ENCODE results near the gene DNAJC3. TPM values are rescaled to one million over a fixed set of nuclear protein-coding genes. Genes with fewer than 3 reads are reported as not detected.
"Not testable (repeated sequence)": the region's sequence is repeated elsewhere in the genome, so short reads cannot be mapped to it uniquely, and the experiment has no call there.

DNAJC3 gene
- polyA plus RNA-seq, 1 donor (not counting 4 experiments of a cell fraction or from before 2014, with no cell fraction given) = 23.8 TPM

DNA sequence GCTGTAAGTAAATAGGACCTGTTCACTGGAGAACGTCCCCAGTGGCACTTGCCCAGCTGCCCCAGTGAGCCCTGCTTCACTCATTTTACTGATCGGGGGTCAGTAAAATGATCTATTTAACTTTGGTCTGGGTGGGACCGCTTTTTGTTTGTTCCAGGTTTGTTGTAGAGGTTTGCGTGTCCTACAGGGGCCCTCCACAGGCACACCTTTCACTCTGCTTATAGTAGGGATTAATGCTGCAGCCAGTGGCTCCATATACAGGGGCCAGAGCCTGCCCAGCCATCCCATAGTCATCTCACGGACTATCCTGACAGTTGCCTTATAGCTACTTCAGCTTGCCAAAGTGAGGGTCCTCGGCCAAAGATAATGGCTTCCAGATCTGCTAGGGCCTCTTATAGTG lies 104.1 kb downstream of the DNAJC3 start:
- no peaks in the 10 kb centered on the region for H3K9me3 ChIP-seq (ENCODE audit: control insufficient read depth, low read depth, low read length)
- H3K9ac ChIP-seq (ENCODE audit: control insufficient read depth, extremely low read depth, insufficient read depth, low read length) = no peak overlapping the region
- no peak overlapping the region for H2AFZ ChIP-seq (ENCODE audit: control insufficient read depth, low read length)
- dilution Hi-C loops (cut with MboI; ENCODE audit: extremely low pct_ligation_motif_present, low sequenced_read_pairs) = no loop called here
- FAIRE-seq (no peak), DNase-seq (ENCODE audit: low read depth, low spot score) (no peak)
- H3K4me3 ChIP-seq (ENCODE audit: control insufficient read depth in 2 of 3, extremely low read depth in 1 of 3, insufficient read depth in 2 of 3, low read depth in 1 of 3, low read length in 3 of 3) = no peak overlapping the region
- H3K4me2 ChIP-seq (ENCODE audit: control insufficient read depth, extremely low read depth, insufficient read depth, low read depth, low read length) = no peak overlapping the region
- no peaks in the 10 kb centered on the region for H3K9me1 ChIP-seq (ENCODE audit: control insufficient read depth, extremely low read depth, insufficient read depth, low read length)
- peaks cover 18% of the 10 kb centered on the region for H3K4me1 ChIP-seq (ENCODE audit: control insufficient read depth, extremely low read depth, insufficient read depth, low read length)
- TF ChIP-seq, protein P1, sequence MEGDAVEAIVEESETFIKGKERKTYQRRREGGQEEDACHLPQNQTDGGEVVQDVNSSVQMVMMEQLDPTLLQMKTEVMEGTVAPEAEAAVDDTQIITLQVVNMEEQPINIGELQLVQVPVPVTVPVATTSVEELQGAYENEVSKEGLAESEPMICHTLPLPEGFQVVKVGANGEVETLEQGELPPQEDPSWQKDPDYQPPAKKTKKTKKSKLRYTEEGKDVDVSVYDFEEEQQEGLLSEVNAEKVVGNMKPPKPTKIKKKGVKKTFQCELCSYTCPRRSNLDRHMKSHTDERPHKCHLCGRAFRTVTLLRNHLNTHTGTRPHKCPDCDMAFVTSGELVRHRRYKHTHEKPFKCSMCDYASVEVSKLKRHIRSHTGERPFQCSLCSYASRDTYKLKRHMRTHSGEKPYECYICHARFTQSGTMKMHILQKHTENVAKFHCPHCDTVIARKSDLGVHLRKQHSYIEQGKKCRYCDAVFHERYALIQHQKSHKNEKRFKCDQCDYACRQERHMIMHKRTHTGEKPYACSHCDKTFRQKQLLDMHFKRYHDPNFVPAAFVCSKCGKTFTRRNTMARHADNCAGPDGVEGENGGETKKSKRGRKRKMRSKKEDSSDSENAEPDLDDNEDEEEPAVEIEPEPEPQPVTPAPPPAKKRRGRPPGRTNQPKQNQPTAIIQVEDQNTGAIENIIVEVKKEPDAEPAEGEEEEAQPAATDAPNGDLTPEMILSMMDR (optimal IDR thresholded peaks at IDR 0.05 in 1 of 3, IDR thresholded peaks at IDR 0.05 in 1 of 3, conservative IDR thresholded peaks at IDR 0.05 in 1 of 3; ENCODE audit: extremely low read depth in 1 of 3, insufficient read depth in 2 of 3, low read length in 3 of 3) = no peak
- no peak for TF ChIP-seq EZH2 (IDR thresholded peaks at IDR 0.05; ENCODE audit: low read length)
- peaks cover 3% of the 10 kb centered on the region for H3K79me2 ChIP-seq (ENCODE audit: control insufficient read depth, insufficient read depth, low read length)
- peaks cover under 1 to 5% of the 10 kb centered on the region in 2 experiments for H3K36me3 ChIP-seq (ENCODE audit: control insufficient read depth in 2 of 2, extremely low read depth in 1 of 2, insufficient read depth in 2 of 2, low read length in 2 of 2)
- no peaks in the 10 kb centered on the region for H3K27me3 ChIP-seq (ENCODE audit: control insufficient read depth, extremely low read depth, insufficient read depth, low read length)
- H3K27ac ChIP-seq (ENCODE audit: control insufficient read depth, insufficient read depth, low read length) = no peak overlapping the region
- H4K20me1 ChIP-seq (ENCODE audit: control insufficient read depth, extremely low read depth, insufficient read depth, low read length) = peaks cover 3% of the 10 kb centered on the region

DNA sequence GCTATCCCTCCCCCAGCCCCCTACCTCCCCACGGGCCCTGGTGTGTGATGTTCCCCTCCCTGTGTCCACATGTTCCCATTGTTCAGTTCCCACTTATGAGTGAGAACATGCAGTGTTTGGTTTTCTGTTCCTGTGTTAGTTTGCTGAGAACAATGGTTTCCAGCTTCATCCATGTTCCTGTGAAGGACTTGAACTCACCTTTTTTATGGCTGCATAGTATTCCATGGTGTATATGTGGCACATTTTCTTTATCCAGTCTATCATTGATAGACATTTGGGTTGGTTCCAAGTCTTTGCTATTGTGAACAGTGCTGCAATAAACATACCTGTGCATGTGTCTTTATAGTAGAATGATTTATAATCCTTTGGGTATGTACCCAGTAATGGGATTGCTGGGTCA lies 105.0 kb downstream of the DNAJC3 start:
- H3K4me1 ChIP-seq (ENCODE audit: control insufficient read depth, extremely low read depth, insufficient read depth, low read length) = peaks cover 18% of the 10 kb centered on the region
- H3K9me1 ChIP-seq (ENCODE audit: control insufficient read depth, extremely low read depth, insufficient read depth, low read length); dilution Hi-C loops (cut with MboI; ENCODE audit: extremely low pct_ligation_motif_present, low sequenced_read_pairs); H3K36me3 ChIP-seq (ENCODE audit: control insufficient read depth in 2 of 2, extremely low read depth in 1 of 2, insufficient read depth in 2 of 2, low read length in 2 of 2); H3K27ac ChIP-seq (ENCODE audit: control insufficient read depth, insufficient read depth, low read length); H2AFZ ChIP-seq (ENCODE audit: control insufficient read depth, low read length); H3K27me3 ChIP-seq (ENCODE audit: control insufficient read depth, extremely low read depth, insufficient read depth, low read length); FAIRE-seq; H4K20me1 ChIP-seq (ENCODE audit: control insufficient read depth, extremely low read depth, insufficient read depth, low read length); H3K79me2 ChIP-seq (ENCODE audit: control insufficient read depth, insufficient read depth, low read length); H3K4me3 ChIP-seq (ENCODE audit: control insufficient read depth in 2 of 3, extremely low read depth in 1 of 3, insufficient read depth in 2 of 3, low read depth in 1 of 3, low read length in 3 of 3); H3K4me2 ChIP-seq (ENCODE audit: control insufficient read depth, extremely low read depth, insufficient read depth, low read depth, low read length); H3K9ac ChIP-seq (ENCODE audit: control insufficient read depth, extremely low read depth, insufficient read depth, low read length); H3K9me3 ChIP-seq (ENCODE audit: control insufficient read depth, low read depth, low read length); DNase-seq (ENCODE audit: low read depth, low spot score): not testable (repeated sequence)

DNA sequence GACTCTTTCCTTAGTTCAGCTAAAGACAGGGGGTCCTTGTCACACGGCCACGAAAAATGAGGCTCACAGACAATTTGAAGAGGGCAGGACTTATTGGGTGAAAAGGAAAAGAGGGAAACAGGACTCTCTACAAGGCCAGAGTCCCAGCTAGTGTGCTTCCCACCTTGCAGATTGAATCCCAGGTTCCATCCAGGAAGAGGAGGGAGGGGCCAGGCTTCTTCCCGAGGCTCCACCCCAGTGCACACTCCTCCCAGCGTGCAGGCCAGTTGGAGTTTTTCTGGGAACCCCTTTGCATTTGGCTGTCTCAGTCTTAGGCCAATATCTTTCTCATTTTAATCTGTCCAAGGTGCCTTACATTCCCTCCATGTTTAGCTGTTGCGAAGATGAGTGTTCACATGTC lies 106.8 kb downstream of the DNAJC3 start:
- Histone ChIP-seq H3K27me3 (ENCODE audit: control insufficient read depth, extremely low read depth, insufficient read depth, low read length) (no peaks in the 10 kb centered on the region), H3K36me3 (ENCODE audit: control insufficient read depth in 2 of 2, extremely low read depth in 1 of 2, insufficient read depth in 2 of 2, low read length in 2 of 2) (peaks cover 6 to 19% of the 10 kb centered on the region in 2 experiments), H3K9me1 (ENCODE audit: control insufficient read depth, extremely low read depth, insufficient read depth, low read length) (no peaks in the 10 kb centered on the region), H4K20me1 (ENCODE audit: control insufficient read depth, extremely low read depth, insufficient read depth, low read length) (peaks cover 3% of the 10 kb centered on the region), H3K9me3 (ENCODE audit: control insufficient read depth, low read depth, low read length) (no peaks in the 10 kb centered on the region), H3K4me1 (ENCODE audit: control insufficient read depth, extremely low read depth, insufficient read depth, low read length) (peaks cover 18% of the 10 kb centered on the region), H3K27ac (ENCODE audit: control insufficient read depth, insufficient read depth, low read length) (no peak overlapping the region), H3K4me3 (ENCODE audit: control insufficient read depth in 2 of 3, extremely low read depth in 1 of 3, insufficient read depth in 2 of 3, low read depth in 1 of 3, low read length in 3 of 3) (no peak overlapping the region), H3K79me2 (ENCODE audit: control insufficient read depth, insufficient read depth, low read length) (peaks cover 3% of the 10 kb centered on the region), H2AFZ (ENCODE audit: control insufficient read depth, low read length) (no peak overlapping the region), H3K9ac (ENCODE audit: control insufficient read depth, extremely low read depth, insufficient read depth, low read length) (no peak overlapping the region), H3K4me2 (ENCODE audit: control insufficient read depth, extremely low read depth, insufficient read depth, low read depth, low read length) (no peak overlapping the region)
- dilution Hi-C loops (cut with MboI; ENCODE audit: extremely low pct_ligation_motif_present, low sequenced_read_pairs) = no loop called here
- TF ChIP-seq, protein P1 (optimal IDR thresholded peaks at IDR 0.05 in 1 of 3, IDR thresholded peaks at IDR 0.05 in 1 of 3, conservative IDR thresholded peaks at IDR 0.05 in 1 of 3; ENCODE audit: extremely low read depth in 1 of 3, insufficient read depth in 2 of 3, low read length in 3 of 3) = no peak
- TF ChIP-seq EZH2 (IDR thresholded peaks at IDR 0.05; ENCODE audit: low read length) = no peak
- FAIRE-seq = no peak
- DNase-seq (ENCODE audit: low read depth, low spot score) = no peak
